DND-41 (cell line): ENCODE measurements around the gene GMNN.
A peak's percentile ranks its signal among the peaks of the same experiment; 100 is the strongest.

Experiments
- ATAC-seq: fragments of 200-7000 bp; cut with Tn5 transposase; 3 replicates; pipeline ENCODE4 v1.9.1; 2021; ENCODE audit warnings: low read depth; ENCODE audit not compliant: insufficient read depth
- DNase-seq: peaks from one replicate; pipeline ENCODE4 v3.0.0-alpha.2; 2020
- H2AFZ ChIP-seq: 2 replicates; pipeline ENCODE4 v1.6.0; 2012; ENCODE audit warnings: low read depth, low read length
- H3K27ac ChIP-seq: 2 replicates; pipeline ENCODE4 v1.5.1; 2012; ENCODE audit warnings: low read length, inconsistent platforms
- H3K27me3 ChIP-seq: fragments of 200-600 bp; sonication (generic); 2 replicates; pipeline ENCODE4 v1.6.0; 2012; ENCODE audit warnings: low read length, mild to moderate bottlenecking, inconsistent platforms; ENCODE audit not compliant: insufficient read depth, poor library complexity
- H3K36me3 ChIP-seq: 2 replicates; pipeline ENCODE4 v1.5.1; 2012; ENCODE audit warnings: low read length, inconsistent platforms; ENCODE audit not compliant: insufficient read depth
- H3K4me1 ChIP-seq: 2 replicates; pipeline ENCODE4 v1.5.1; 2012; ENCODE audit warnings: mild to moderate bottlenecking, low read length; ENCODE audit not compliant: insufficient read depth
- H3K4me2 ChIP-seq: 2 replicates; pipeline ENCODE4 v1.6.0; 2012; ENCODE audit warnings: mild to moderate bottlenecking, moderate library complexity, low read length, inconsistent platforms; ENCODE audit not compliant: insufficient read depth
- H3K4me3 ChIP-seq, 2 experiments: fragments of 200-600 bp in 1 of 2; shearing (Covaris generic) in 1 of 2; 2 replicates each; pipeline ENCODE4 v1.5.1; 2012 to 2016; ENCODE audit warnings: inconsistent platforms in 2 of 2, low read length in 2 of 2, mild to moderate bottlenecking in 2 of 2, low read depth in 1 of 2, moderate library complexity in 1 of 2
- H3K79me2 ChIP-seq: 2 replicates; pipeline ENCODE4 v1.6.0; 2012; ENCODE audit warnings: low read length, inconsistent platforms; ENCODE audit not compliant: insufficient read depth
- H3K9ac ChIP-seq: 2 replicates; pipeline ENCODE4 v1.6.0; 2012; ENCODE audit warnings: low read depth, mild to moderate bottlenecking, inconsistent platforms, low read length, moderate library complexity
- H3K9me3 ChIP-seq: 2 replicates; pipeline ENCODE4 v1.5.1; 2012; ENCODE audit warnings: low read length, moderate library complexity, mild to moderate bottlenecking, inconsistent platforms; ENCODE audit not compliant: insufficient read depth, severe bottlenecking
- H4K20me1 ChIP-seq: 2 replicates; pipeline ENCODE4 v1.6.0; 2012; ENCODE audit warnings: low read length; ENCODE audit not compliant: insufficient read depth
- CTCF ChIP-seq: IDR thresholded peaks from 2 replicates; pipeline ENCODE4 v1.5.1; 2012; ENCODE audit warnings: borderline replicate concordance, low read length, moderate library complexity, mild to moderate bottlenecking; ENCODE audit not compliant: poor library complexity, severe bottlenecking; ENCODE audit errors: extremely low read depth
- EZH2 ChIP-seq: IDR thresholded peaks from 3 replicates; pipeline ENCODE4 v1.6.1; 2012; ENCODE audit warnings: borderline replicate concordance, low read depth, mild to moderate bottlenecking, moderate library complexity, low read length, inconsistent platforms; ENCODE audit not compliant: severe bottlenecking

GMNN gene

GRCh38 chr6:24779416-24780016 is 4.8 kb downstream of the GMNN start:
- H4K20me1 ChIP-seq = peaks cover 67% of the 10 kb centered on the region
- peaks cover 92% of the 10 kb centered on the region for H3K36me3 ChIP-seq
- no peak overlapping the region; the same call in 1 of the 2 replicates for H3K9ac ChIP-seq
- H3K4me1 ChIP-seq = peaks cover 45% of the 10 kb centered on the region
- H3K4me2 ChIP-seq = peak overlapping the region; percentile 88; the same call in 1 of the 2 replicates
- TF ChIP-seq CTCF = no peak
- no peak for TF ChIP-seq EZH2
- peak overlapping the region in 1 of 2 experiments; percentile 17; a peak in 3 of 4 replicates for H3K4me3 ChIP-seq
- ATAC-seq (no peak), DNase-seq (no peak)
- H2AFZ ChIP-seq = no peak overlapping the region
- H3K27me3 ChIP-seq = no peaks in the 10 kb centered on the region
- peaks cover 94% of the 10 kb centered on the region for H3K79me2 ChIP-seq
- H3K9me3 ChIP-seq = no peaks in the 10 kb centered on the region
- 0 out of 2 replicates have a peak overlapping the region, but pooled peaks have one; percentile 40 for H3K27ac ChIP-seq

- Histone ChIP-seq H3K27me3 (no peaks in the 10 kb centered on the region), H3K9me3 (no peaks in the 10 kb centered on the region), H3K79me2 (peaks cover 93% of the 10 kb centered on the region), H2AFZ (no peak overlapping the region), H3K4me3 (peak overlapping the region in 1 of 2 experiments; percentile 17; a peak in 1 of 4 replicates), H3K9ac (no peak overlapping the region), H3K4me1 (peaks cover 44% of the 10 kb centered on the region), H3K36me3 (peaks cover 96% of the 10 kb centered on the region), H4K20me1 (peaks cover 67% of the 10 kb centered on the region), H3K4me2 (peak overlapping the region; percentile 88; the same call in 1 of the 2 replicates), H3K27ac (no peak overlapping the region)
- ATAC-seq (no peak), DNase-seq (no peak)
- TF ChIP-seq EZH2 (no peak), CTCF (no peak)
Measured at GRCh38 chr6:24780206-24780605, 5.5 kb downstream of the GMNN start.

- H3K4me3 ChIP-seq = no peak overlapping the region
- peaks cover 59% of the 10 kb centered on the region for H3K36me3 ChIP-seq
- no peaks in the 10 kb centered on the region for H3K4me1 ChIP-seq
- no peak overlapping the region for H2AFZ ChIP-seq
- H3K27ac ChIP-seq = no peak overlapping the region
- peaks cover 5% of the 10 kb centered on the region; the same call in 1 of the 2 replicates for H4K20me1 ChIP-seq
- H3K9me3 ChIP-seq = no peaks in the 10 kb centered on the region
- H3K4me2 ChIP-seq = no peak overlapping the region
- DNase-seq = no peak
- no peak for ATAC-seq
- H3K79me2 ChIP-seq = peaks cover 19% of the 10 kb centered on the region
- TF ChIP-seq CTCF = no peak
- no peak overlapping the region for H3K9ac ChIP-seq
- H3K27me3 ChIP-seq = no peaks in the 10 kb centered on the region
Measured at GRCh38 chr6:24788031-24788665, 13.4 kb downstream of the GMNN start.
